GM21619 (cell line): ENCODE results near the gene MAML2.

Source experiments
- ATAC-seq: cut with Tn5 transposase; IDR thresholded peaks from one replicate; pipeline ENCODE4 v1.9.1; 2021; ENCODE audit not compliant: unreplicated experiment

The MAML2 gene

GRCh38 chr11:95937358-95937757 lies 405.6 kb downstream of the MAML2 start:
- no peak for ATAC-seq

- no peak for ATAC-seq
These were observed 409.4 kb downstream of the MAML2 start for GRCh38 chr11:95933594-95933993.

- no peak for ATAC-seq
These were observed 411.1 kb downstream of the MAML2 start for GRCh38 chr11:95931916-95932315.

- ATAC-seq: no peak
These were observed 412.0 kb downstream of the MAML2 start for GRCh38 chr11:95930948-95931347.

- ATAC-seq: no peak
These were observed 416.3 kb downstream of the MAML2 start for GRCh38 chr11:95926726-95927125.
